ENCODE results near the gene EIF4ENIF1. TPM values are rescaled to one million over a fixed set of nuclear protein-coding genes. Genes with fewer than 3 reads are reported as not detected.

The EIF4ENIF1 gene
- total RNA-seq (10 to 100 TPM; 74.6 to 79.7 TPM), polyA plus RNA-seq (ENCODE audit: insufficient read depth, low read depth, low replicate concordance) (127 TPM)
- long read RNA-seq, donor 1, partial matches to known transcripts = 15 of 18 reads
- long read RNA-seq, donor 1, other reads (novel, unspliced or antisense) = 0 of 18 reads
- long read RNA-seq, donor 2, partial matches to known transcripts = 11 of 11 reads
- long read RNA-seq, donor 2, other reads (novel, unspliced or antisense) = 0 of 11 reads

DNA sequence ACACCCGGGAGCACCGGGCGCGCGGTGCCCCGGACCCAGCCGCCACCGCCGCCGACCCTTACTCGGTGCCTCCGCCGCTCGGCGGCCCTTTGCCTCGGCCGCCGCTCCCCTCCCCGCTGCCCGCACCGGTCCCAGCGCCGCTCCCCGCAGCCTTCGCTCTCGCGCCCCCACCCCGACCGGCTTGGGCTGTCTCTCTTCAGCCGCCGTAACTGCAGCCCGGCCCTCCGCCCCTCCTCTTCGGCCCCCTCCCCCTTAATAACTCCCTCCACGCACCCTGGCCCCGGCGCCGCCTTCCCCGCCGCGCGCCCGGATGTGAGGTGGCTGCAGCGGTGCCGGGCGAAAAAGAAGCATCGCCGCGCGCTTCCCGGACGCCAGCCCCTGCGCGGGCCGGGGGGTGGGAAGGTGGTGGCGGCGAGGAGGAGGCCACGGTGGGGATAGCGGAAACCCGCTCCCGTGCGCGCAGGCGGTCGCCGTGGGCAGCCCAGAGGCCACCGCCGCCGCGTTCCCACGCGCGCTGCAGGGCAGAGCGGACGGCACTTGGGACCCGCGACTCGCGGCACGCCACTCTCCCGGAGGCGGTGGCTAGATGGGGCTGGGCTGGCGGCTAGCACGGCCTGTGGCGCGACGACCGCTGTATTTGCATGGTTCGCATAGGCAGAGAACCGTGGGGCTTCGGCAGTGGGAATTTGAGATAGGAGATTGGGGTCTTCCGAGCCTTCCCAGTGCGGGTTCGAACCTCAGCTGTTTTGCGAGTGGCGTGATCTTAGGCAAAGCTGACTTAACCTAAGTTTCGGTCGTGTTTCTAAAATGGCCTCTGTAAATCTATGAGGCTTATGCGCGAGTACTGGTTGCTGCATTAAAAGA, at the start of gene EIF4ENIF1:
Gene EIF4ENIF1 (minus strand): TSS at position 211 of the 864 bp plus-strand sequence. CDS start 1,124 bp downstream, outside the sequence.
- peaks cover 17% of the 10 kb centered on the region for H3K4me1 ChIP-seq
- DNase-seq = peak; percentile 93
- H3K27ac ChIP-seq = peak within 1 kb of the TSS; percentile 92 to 95
- TF ChIP-seq POLR2A (IDR thresholded peaks at IDR 0.05) (peak; percentile 14), CTCF (IDR thresholded peaks at IDR 0.05) (peak in 1 of 3 experiments; percentile 9)
- H3K9me3 ChIP-seq = no peaks in the 10 kb centered on the region
- 1% methylated on average over 31 to 87 of the region's 100 CpGs for WGBS, 2 donors
- no peaks in the 10 kb centered on the region for H3K27me3 ChIP-seq
- H3K36me3 ChIP-seq (ENCODE audit: low read depth, missing control alignments) = no peaks in the 10 kb centered on the region
- H3K4me3 ChIP-seq = peak within 1 kb of the TSS; percentile 74 to 90
- intact Hi-C loops (cut with DNase I; ENCODE audit: low total_unique reads) = no loop called here

- no peak overlapping the region for H3K27ac ChIP-seq
- no peaks in the 10 kb centered on the region for H3K27me3 ChIP-seq
- H3K9me3 ChIP-seq = no peaks in the 10 kb centered on the region
- no peaks in the 10 kb centered on the region for H3K36me3 ChIP-seq (ENCODE audit: low read depth, missing control alignments)
- intact Hi-C loops (cut with DNase I; ENCODE audit: low total_unique reads) = no loop called here
- no peak for DNase-seq
- H3K4me1 ChIP-seq = peaks cover 3% of the 10 kb centered on the region
- TF ChIP-seq POLR2A (IDR thresholded peaks at IDR 0.05) = no peak
- no peak for TF ChIP-seq CTCF (IDR thresholded peaks at IDR 0.05)
- WGBS, 2 donors = 92 to 93% methylated on average over 5 of the region's 5 CpGs
- H3K4me3 ChIP-seq = no peak overlapping the region
Measured at GRCh38 chr22:31538815-31539214, 49.2 kb upstream of the EIF4ENIF1 start.

GRCh38 chr22:31537019-31537535, 47.4 kb upstream of the EIF4ENIF1 start:
- intact Hi-C loops (cut with DNase I; ENCODE audit: low total_unique reads) = no loop called here

DNA sequence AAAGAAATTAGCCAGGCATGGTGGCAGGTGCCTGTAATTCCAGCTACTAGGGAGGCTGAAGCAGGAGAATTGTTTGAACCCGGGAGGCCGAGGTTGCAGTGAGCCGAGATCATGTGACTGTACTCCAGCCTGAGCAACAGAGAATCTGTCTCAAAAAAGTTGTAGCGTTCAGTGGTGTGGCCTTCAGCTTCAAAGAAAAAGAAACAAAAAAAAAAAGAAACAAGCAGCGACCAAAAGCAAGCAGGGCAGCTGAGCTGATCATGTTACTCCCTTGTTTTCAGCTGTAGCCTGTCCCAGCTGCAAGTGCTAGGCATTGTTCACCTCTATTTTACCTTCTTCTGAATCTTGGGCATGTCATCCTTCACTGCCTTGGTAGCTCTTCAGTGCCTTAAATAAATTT, 43.7 kb upstream of the EIF4ENIF1 start:
- 54 to 66% methylated on average over 5 of the region's 5 CpGs for WGBS, 2 donors
- intact Hi-C loops (cut with DNase I; ENCODE audit: low total_unique reads) = no loop called here
- Histone ChIP-seq H3K27me3 (no peaks in the 10 kb centered on the region), H3K27ac (peak overlapping the region; percentile 60 to 68), H3K4me1 (peaks cover 12% of the 10 kb centered on the region), H3K36me3 (ENCODE audit: low read depth, missing control alignments) (no peaks in the 10 kb centered on the region), H3K4me3 (no peak overlapping the region), H3K9me3 (no peaks in the 10 kb centered on the region)
- DNase-seq = peak; percentile 62
- TF ChIP-seq CTCF (IDR thresholded peaks at IDR 0.05) = no peak
- no peak for TF ChIP-seq POLR2A (IDR thresholded peaks at IDR 0.05)

More at GRCh38 chr22:31537019-31537535, 47.4 kb upstream of the EIF4ENIF1 start:
- 68 to 79% methylated on average over 8 of the region's 8 CpGs for WGBS, 2 donors
- Histone ChIP-seq H3K4me3 (no peak overlapping the region), H3K27me3 (no peaks in the 10 kb centered on the region), H3K4me1 (peaks cover 12% of the 10 kb centered on the region), H3K27ac (peak overlapping the region in 1 of 2 donors; percentile 21), H3K36me3 (ENCODE audit: low read depth, missing control alignments) (no peaks in the 10 kb centered on the region), H3K9me3 (no peaks in the 10 kb centered on the region)
- DNase-seq = no peak
- TF ChIP-seq POLR2A (IDR thresholded peaks at IDR 0.05) (no peak), CTCF (IDR thresholded peaks at IDR 0.05) (no peak)
